A673 (cell line): Measurements from ENCODE around the gene LRR1. TPM values are rescaled to one million over a fixed set of nuclear protein-coding genes. Genes with fewer than 3 reads are reported as not detected.

Experiments used
- BruUV-seq: library from RNA; stranded (reverse); fragments of 400-500 nt; replicated peaks from 2 replicates; lab custom pipeline; 2021; lab: Mats Ljungman, UMichigan
- CTCF ChIA-PET: fragments of 300-600 bp; sonication (Branson Sonifier 250); formaldehyde crosslinking; loops from one replicate; lab custom pipeline; 2022; ENCODE audit warnings: antibody characterized with exemption; lab: Charles Lee
- POLR2A ChIA-PET: fragments of 300-600 bp; sonication (Branson Sonifier 250); formaldehyde crosslinking; loops from one replicate; lab custom pipeline; 2022; ENCODE audit warnings: antibody characterized with exemption; ENCODE audit not compliant: low non-redundant PET; lab: Charles Lee
- DNase-seq: peaks from one replicate; pipeline ENCODE4 v3.0.0-alpha.2; 2015; ENCODE audit warnings: low spot score
- H3K27ac ChIP-seq: fragments of 200-600 bp; sonication (generic); 2 replicates; pipeline ENCODE4 v1.5.1; 2016; ENCODE audit warnings: mixed run types, low read depth, mild to moderate bottlenecking, mixed read lengths, antibody characterized with exemption, low read length; ENCODE audit not compliant: poor library complexity, severe bottlenecking
- H3K27me3 ChIP-seq: fragments of 200-600 bp; sonication (generic); replicated peaks from 2 replicates; pipeline ENCODE4 v1.6.1; 2017; ENCODE audit warnings: mixed run types, low read depth, mild to moderate bottlenecking, mixed read lengths, antibody characterized with exemption, low read length; ENCODE audit not compliant: insufficient read depth, poor library complexity
- H3K36me3 ChIP-seq: fragments of 200-600 bp; sonication (generic); 2 replicates; pipeline ENCODE4 v1.6.1; 2016; ENCODE audit warnings: mixed run types, mild to moderate bottlenecking, mixed read lengths, antibody characterized with exemption, low read length; ENCODE audit not compliant: insufficient read depth, poor library complexity, severe bottlenecking
- H3K4me1 ChIP-seq: fragments of 200-600 bp; sonication (generic); 2 replicates; pipeline ENCODE4 v1.6.1; 2017; ENCODE audit warnings: mixed run types, mild to moderate bottlenecking, mixed read lengths, antibody characterized with exemption, low read length; ENCODE audit not compliant: insufficient read depth, poor library complexity, severe bottlenecking
- H3K4me3 ChIP-seq: fragments of 200-600 bp; sonication (generic); 2 replicates; pipeline ENCODE4 v1.5.1; 2016; ENCODE audit warnings: low read depth, mixed run types, mild to moderate bottlenecking, mixed read lengths, low read length; ENCODE audit not compliant: poor library complexity, severe bottlenecking
- H3K9me3 ChIP-seq: fragments of 200-600 bp; sonication (generic); 2 replicates; pipeline ENCODE4 v1.6.1; 2016; ENCODE audit warnings: mixed run types, low read depth, mild to moderate bottlenecking, mixed read lengths, antibody characterized with exemption, low read length; ENCODE audit not compliant: poor library complexity, severe bottlenecking
- CTCF ChIP-seq: fragments of 300-800, 200-600 bp; sonication (generic); conservative IDR thresholded peaks from 2 replicates; pipeline ENCODE4 v1.5.1; 2017; ENCODE audit warnings: low read depth, mild to moderate bottlenecking, antibody characterized with exemption, low read length, moderate library complexity, mixed read lengths
- EZH2 ChIP-seq: fragments of 200-600 bp; sonication (generic); IDR thresholded peaks from 2 replicates; pipeline ENCODE4 v1.6.1; 2017; ENCODE audit warnings: borderline replicate concordance, low read depth, mild to moderate bottlenecking, mixed read lengths, antibody characterized with exemption, low read length; ENCODE audit not compliant: poor library complexity, severe bottlenecking
- intact Hi-C: fragments of 100-400 bp; cut with micrococcal nuclease; formaldehyde crosslinking; loops from one replicate; pipeline ENCODE4 v1.10.0; 2022; ENCODE audit not compliant: unreplicated experiment
- total RNA-seq: library from RNA; stranded (reverse); gene quantifications from 2 replicates; pipeline ENCODE4 v1.2.3, GENCODE V29; 2021

The LRR1 gene
- total RNA-seq, 1 experiment from 2014 or later: 49.2 TPM

DNA sequence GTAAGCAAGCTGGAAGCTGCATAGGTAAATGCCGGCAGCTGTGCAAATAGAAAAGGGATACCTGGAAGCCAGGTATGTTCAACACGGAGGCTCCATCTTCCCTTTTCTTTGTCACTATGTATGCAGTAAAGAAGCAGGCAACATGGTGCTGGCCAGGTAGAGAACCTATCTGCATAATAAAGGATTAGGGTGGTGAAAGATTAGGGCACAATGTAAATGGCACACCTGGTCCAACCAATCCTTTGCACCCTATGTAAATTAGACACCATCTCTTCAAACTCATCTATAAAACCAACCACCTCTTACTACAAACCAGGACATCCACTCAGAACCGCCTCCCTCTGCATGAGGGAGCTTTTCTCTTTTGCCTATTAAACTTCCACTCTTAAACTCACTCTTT is 44.8 kb upstream of the LRR1 start:
- no peaks in the 10 kb centered on the region for H3K36me3 ChIP-seq
- BruUV-seq: no TSS peak
- no peak for DNase-seq
- no peaks in the 10 kb centered on the region for H3K27me3 ChIP-seq
- TF ChIP-seq CTCF (no peak), EZH2 (no peak)
- no peaks in the 10 kb centered on the region for H3K4me1 ChIP-seq
- H3K4me3 ChIP-seq: no peak overlapping the region
- ChIA-PET POLR2A (no interaction called here), CTCF (no interaction called here)
- H3K27ac ChIP-seq: no peak overlapping the region
- H3K9me3 ChIP-seq: no peaks in the 10 kb centered on the region
- intact Hi-C loops: no loop called here

GRCh38 chr14:49559979-49560768 is 38.6 kb upstream of the LRR1 start:
- Histone ChIP-seq H3K4me3 (no peak overlapping the region), H3K4me1 (no peaks in the 10 kb centered on the region), H3K36me3 (no peaks in the 10 kb centered on the region), H3K27me3 (no peaks in the 10 kb centered on the region), H3K27ac (no peak overlapping the region), H3K9me3 (no peaks in the 10 kb centered on the region)
- ChIA-PET POLR2A (no interaction called here), CTCF (no interaction called here)
- DNase-seq: no peak
- BruUV-seq: no TSS peak
- TF ChIP-seq CTCF (no peak), EZH2 (no peak)
- intact Hi-C loops: no loop called here

GRCh38 chr14:49566714-49567113 is 32.0 kb upstream of the LRR1 start:
- intact Hi-C loops: no loop called here
- Histone ChIP-seq H3K9me3 (no peaks in the 10 kb centered on the region), H3K4me3 (no peak overlapping the region), H3K4me1 (no peaks in the 10 kb centered on the region), H3K27me3 (no peaks in the 10 kb centered on the region), H3K27ac (no peak overlapping the region), H3K36me3 (peaks cover 5% of the 10 kb centered on the region)
- no TSS peak for BruUV-seq
- no peak for DNase-seq
- POLR2A ChIA-PET: no interaction called here
- no peak for TF ChIP-seq EZH2
- TF ChIP-seq CTCF: no peak
- CTCF ChIA-PET: no interaction called here
